ENCODE results near the gene IGFBP3. TPM values are rescaled to one million over a fixed set of nuclear protein-coding genes. Genes with fewer than 3 reads are reported as not detected.

Gene IGFBP3
- total RNA-seq, 1 donor from 2014 or later = 87.0 TPM

DNA sequence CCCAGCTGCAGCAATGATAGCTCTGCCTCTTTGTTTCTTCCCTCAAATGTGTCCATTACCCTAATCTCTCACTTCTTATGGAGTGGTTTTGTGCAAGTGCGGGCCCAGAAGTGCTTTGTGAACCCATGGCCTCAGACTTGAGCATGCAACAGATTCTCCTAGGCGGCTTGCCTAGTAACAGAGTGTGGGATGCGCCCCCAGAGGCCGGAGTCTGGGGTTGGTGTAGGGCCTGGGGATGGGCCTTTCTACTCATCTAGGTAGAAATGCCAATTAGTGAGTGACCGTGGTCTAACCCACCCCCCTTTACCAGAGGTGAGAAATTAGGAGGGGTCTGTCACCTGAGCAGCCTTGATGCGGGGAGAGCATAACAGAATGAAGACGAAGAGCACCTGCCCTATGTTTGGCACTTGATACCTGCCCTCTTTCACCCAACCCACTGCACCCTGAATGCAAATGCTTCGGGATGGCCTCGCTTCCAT lies 39.8 kb downstream of the IGFBP3 start:
- ATAC-seq (no peak), DNase-seq (no peak)
- H3K27me3 ChIP-seq = peaks cover 6% of the 10 kb centered on the region
- H3K9me3 ChIP-seq = peaks cover 5% of the 10 kb centered on the region
- no peak overlapping the region for H3K4me3 ChIP-seq
- H3K4me1 ChIP-seq = no peaks in the 10 kb centered on the region
- no peak overlapping the region for H3K27ac ChIP-seq
- TF ChIP-seq, protein P1, sequence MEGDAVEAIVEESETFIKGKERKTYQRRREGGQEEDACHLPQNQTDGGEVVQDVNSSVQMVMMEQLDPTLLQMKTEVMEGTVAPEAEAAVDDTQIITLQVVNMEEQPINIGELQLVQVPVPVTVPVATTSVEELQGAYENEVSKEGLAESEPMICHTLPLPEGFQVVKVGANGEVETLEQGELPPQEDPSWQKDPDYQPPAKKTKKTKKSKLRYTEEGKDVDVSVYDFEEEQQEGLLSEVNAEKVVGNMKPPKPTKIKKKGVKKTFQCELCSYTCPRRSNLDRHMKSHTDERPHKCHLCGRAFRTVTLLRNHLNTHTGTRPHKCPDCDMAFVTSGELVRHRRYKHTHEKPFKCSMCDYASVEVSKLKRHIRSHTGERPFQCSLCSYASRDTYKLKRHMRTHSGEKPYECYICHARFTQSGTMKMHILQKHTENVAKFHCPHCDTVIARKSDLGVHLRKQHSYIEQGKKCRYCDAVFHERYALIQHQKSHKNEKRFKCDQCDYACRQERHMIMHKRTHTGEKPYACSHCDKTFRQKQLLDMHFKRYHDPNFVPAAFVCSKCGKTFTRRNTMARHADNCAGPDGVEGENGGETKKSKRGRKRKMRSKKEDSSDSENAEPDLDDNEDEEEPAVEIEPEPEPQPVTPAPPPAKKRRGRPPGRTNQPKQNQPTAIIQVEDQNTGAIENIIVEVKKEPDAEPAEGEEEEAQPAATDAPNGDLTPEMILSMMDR (IDR thresholded peaks at IDR 0.05) = no peak
- intact Hi-C loops (cut with DNase I) = no loop called here
- H3K36me3 ChIP-seq = no peaks in the 10 kb centered on the region

DNA sequence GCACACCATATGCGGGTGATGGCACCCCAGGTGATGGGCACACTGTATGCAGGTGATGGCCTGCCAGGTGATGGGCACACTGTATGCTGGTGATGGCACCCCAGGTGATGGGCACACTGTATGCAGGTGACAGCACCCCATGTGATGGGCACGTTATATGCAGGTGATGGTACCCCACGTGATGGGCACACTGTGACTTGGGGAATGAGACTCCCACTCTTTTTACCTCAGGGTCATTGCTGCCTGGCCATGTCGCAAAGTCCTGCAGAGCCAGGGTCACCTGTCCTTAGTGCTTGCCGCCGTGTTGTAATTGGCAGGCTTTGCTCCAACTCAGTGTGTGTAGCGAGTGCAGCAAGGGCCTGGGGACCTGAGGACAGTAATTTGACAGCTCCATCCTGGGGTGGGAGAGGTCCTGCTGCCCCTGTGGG lies 40.6 kb downstream of the IGFBP3 start:
- H3K9me3 ChIP-seq = peaks cover 5% of the 10 kb centered on the region
- DNase-seq (no peak), ATAC-seq (no peak)
- H3K27ac ChIP-seq = no peak overlapping the region
- intact Hi-C loops (cut with DNase I) = no loop called here
- H3K36me3 ChIP-seq = no peaks in the 10 kb centered on the region
- TF ChIP-seq, protein P1 (IDR thresholded peaks at IDR 0.05) = no peak
- peaks cover 5% of the 10 kb centered on the region for H3K27me3 ChIP-seq
- no peaks in the 10 kb centered on the region for H3K4me1 ChIP-seq
- no peak overlapping the region for H3K4me3 ChIP-seq

DNA sequence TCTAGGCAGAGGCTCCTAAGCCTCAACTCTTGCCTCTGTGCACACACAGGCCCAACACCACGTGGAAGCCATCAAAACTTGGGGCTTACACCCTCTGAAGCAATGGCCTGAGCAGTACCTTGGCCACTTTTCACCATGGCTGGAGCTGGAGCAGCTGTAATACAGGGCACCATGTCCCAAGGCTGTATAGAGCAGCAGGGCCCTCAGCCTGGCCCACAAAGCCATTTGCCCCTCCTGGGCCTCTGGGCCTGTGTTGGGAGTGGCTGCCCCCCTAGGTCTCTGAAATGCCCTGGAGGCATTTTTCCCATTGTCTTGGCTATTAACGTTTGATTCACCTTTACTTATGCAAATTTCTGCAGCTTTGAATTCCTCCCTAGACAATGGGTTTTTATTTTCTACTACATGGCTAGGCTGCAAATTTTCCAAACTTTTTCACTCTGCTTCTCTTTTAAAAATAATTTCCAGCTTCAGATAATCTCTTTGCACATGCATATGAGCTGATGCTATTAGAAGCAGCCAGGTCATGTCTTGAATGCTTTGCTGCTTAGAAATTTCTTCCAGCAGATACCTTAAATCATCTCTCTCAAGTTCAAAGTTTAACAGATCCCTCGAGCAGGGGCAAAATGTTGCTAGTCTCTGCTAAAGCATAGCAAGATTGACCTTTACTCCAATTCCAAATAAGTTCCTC lies 42.5 kb downstream of the IGFBP3 start:
- ATAC-seq (no peak), DNase-seq (no peak)
- Histone ChIP-seq H3K27ac (no peak overlapping the region), H3K27me3 (no peaks in the 10 kb centered on the region), H3K36me3 (no peaks in the 10 kb centered on the region), H3K4me3 (no peak overlapping the region), H3K4me1 (no peaks in the 10 kb centered on the region), H3K9me3 (peaks cover 5% of the 10 kb centered on the region)
- intact Hi-C loops (cut with DNase I) = no loop called here
- TF ChIP-seq, protein P1 (IDR thresholded peaks at IDR 0.05) = no peak

DNA sequence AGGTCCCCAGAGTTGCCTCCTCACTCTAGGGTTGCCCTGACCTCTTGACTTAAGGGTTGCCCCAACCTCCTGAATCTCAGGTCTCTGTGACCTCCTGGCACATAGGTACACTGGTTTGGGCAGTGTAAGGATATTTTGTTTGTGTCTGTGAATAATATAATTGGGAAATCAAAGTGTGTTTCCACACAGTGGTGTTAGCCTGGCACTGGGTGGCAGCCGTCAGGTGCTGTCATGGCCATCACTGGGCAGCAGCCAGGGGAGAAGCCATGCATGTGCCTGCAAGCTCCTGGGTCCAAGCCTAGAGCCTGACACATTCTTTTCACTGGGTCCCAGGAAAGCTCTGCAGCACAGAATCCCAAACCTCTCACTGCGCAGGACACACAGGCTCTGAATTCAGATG lies 44.6 kb downstream of the IGFBP3 start:
- H3K27ac ChIP-seq = no peak overlapping the region
- H3K27me3 ChIP-seq = no peaks in the 10 kb centered on the region
- H3K4me3 ChIP-seq = no peak overlapping the region
- ATAC-seq = no peak
- no peaks in the 10 kb centered on the region for H3K36me3 ChIP-seq
- TF ChIP-seq, protein P1 (IDR thresholded peaks at IDR 0.05) = no peak
- no peaks in the 10 kb centered on the region for H3K4me1 ChIP-seq
- intact Hi-C loops (cut with DNase I) = no loop called here
- no peak for DNase-seq
- peaks cover 5% of the 10 kb centered on the region for H3K9me3 ChIP-seq

DNA sequence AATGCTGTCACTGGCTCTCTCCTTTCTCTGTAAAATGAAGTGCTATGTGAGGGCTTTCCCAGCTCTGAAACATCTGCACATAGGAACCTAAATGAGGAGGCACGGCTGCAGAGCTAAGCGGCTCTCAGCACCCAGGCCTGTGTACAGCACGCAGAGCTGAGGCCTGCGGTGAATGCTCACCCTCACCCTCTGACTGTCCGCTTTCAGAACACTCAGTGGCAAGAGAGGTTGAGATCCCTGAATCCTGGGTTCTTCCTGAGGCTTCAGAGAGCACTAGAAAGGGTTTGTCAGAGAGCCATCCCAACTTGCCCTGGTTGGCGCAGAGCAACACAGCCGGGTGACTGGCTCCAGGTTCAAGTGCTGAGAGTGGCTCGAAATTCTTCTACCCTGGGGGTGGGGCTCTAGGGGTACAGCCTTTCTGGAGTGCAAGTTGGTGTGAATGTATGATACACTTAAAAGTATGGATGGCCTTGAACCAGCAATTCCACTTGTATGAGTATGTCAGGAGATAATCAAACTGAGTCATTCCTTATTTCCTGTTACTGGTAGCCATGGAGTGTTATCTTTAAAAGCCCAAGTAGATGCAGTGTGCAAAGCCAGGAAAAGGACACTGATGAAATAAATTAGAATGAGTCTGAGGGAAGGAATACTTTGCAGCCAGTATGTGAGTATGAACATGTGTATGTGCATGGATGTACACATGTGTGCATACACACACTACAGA lies 46.5 kb downstream of the IGFBP3 start:
- DNase-seq (no peak), ATAC-seq (no peak)
- Histone ChIP-seq H3K27ac (no peak overlapping the region), H3K36me3 (no peaks in the 10 kb centered on the region), H3K4me3 (no peak overlapping the region), H3K27me3 (no peaks in the 10 kb centered on the region), H3K9me3 (peaks cover 5% of the 10 kb centered on the region), H3K4me1 (no peaks in the 10 kb centered on the region)
- intact Hi-C loops (cut with DNase I) = no loop called here
- TF ChIP-seq, protein P1 (IDR thresholded peaks at IDR 0.05) = no peak
